ENCODE results near the gene CANT1.
A peak's percentile ranks its signal among the peaks of the same experiment; 100 is the strongest.

CANT1 gene

DNA sequence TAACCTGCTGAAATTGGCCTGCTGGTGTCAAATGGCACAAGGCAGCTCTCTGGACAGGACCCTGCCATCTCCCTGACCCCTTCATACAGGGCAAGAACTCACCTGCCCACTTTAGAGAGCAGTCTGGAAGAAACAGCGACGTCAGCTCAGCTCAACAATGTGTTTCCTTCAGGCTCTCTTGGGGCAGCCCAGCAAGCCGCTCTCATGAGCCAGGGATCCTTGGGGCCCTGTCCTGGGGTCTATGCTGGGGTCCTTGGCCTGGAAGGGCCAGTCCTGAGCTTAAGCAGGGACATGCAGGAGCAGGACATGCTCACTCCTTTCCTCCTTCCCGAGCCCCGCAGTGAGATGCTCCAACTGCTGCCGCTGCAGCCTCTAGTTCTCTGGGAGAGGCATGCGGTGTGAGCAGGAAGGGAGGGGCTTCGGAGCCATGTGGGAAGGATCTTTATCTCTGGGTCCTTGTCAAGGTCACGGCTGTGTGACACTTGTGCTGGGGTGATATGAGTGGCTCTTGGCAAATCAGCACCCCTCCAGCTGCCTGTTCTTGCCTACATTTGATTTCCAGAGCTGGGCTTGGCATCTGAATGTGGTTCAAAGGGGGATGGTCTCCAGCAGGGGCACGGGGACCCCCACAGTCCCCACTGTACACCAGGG is 17.8 kb upstream of the CANT1 start:
- TF ChIP-seq, protein P1, sequence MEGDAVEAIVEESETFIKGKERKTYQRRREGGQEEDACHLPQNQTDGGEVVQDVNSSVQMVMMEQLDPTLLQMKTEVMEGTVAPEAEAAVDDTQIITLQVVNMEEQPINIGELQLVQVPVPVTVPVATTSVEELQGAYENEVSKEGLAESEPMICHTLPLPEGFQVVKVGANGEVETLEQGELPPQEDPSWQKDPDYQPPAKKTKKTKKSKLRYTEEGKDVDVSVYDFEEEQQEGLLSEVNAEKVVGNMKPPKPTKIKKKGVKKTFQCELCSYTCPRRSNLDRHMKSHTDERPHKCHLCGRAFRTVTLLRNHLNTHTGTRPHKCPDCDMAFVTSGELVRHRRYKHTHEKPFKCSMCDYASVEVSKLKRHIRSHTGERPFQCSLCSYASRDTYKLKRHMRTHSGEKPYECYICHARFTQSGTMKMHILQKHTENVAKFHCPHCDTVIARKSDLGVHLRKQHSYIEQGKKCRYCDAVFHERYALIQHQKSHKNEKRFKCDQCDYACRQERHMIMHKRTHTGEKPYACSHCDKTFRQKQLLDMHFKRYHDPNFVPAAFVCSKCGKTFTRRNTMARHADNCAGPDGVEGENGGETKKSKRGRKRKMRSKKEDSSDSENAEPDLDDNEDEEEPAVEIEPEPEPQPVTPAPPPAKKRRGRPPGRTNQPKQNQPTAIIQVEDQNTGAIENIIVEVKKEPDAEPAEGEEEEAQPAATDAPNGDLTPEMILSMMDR (IDR thresholded peaks at IDR 0.05; ENCODE audit: insufficient read depth, low read depth, low read length, missing control alignments) = no peak
- no peak for DNase-seq (ENCODE audit: low read depth)
- H3K4me3 ChIP-seq (ENCODE audit: low read length) = no peak overlapping the region

DNA sequence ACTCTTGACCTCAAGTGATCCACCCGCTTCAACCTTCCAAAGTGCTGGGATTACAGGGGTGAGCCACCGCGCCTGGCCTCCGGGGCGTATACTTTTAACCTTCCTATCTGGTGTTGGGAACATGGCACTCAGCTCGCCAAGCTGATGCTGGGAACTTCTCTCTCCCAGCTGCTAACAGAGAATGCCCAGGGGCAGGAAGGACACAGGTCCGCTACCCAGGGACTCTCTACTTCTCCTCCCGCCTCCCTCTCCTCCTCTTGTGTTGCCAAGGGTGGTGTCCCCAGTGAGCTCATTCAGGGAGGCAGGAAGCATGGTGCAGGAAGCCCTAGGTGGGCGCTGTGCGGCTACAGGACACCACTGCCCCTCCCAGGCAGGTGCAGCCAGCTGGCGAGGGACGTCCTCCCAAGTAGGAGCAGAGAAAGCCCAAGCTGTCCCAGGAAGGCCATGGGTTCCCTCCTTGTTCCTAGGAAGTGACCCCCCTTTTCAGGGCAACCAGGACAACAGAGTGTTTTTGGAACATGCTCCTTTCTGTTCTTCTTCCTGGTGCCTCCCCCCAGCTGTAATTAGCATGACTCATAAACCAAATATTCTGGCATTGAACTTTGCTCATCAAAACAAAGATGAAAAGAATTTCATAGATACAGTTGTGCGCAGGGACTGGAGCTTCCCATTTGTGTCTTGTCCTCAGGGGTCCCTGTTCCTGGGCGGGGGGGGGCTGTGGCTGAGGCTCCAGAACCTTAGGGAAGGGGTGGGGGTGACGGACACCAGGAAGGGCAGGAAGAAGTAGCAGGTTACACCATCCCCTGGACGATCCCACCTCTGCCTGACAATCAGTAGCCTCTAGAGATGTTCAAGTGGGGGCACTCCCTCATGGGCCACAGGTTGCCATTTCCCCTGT is 17.1 kb upstream of the CANT1 start:
- peak; percentile 60 for DNase-seq (ENCODE audit: low read depth)
- TF ChIP-seq, protein P1 (IDR thresholded peaks at IDR 0.05; ENCODE audit: insufficient read depth, low read depth, low read length, missing control alignments) = no peak
- no peak overlapping the region for H3K4me3 ChIP-seq (ENCODE audit: low read length)

DNA sequence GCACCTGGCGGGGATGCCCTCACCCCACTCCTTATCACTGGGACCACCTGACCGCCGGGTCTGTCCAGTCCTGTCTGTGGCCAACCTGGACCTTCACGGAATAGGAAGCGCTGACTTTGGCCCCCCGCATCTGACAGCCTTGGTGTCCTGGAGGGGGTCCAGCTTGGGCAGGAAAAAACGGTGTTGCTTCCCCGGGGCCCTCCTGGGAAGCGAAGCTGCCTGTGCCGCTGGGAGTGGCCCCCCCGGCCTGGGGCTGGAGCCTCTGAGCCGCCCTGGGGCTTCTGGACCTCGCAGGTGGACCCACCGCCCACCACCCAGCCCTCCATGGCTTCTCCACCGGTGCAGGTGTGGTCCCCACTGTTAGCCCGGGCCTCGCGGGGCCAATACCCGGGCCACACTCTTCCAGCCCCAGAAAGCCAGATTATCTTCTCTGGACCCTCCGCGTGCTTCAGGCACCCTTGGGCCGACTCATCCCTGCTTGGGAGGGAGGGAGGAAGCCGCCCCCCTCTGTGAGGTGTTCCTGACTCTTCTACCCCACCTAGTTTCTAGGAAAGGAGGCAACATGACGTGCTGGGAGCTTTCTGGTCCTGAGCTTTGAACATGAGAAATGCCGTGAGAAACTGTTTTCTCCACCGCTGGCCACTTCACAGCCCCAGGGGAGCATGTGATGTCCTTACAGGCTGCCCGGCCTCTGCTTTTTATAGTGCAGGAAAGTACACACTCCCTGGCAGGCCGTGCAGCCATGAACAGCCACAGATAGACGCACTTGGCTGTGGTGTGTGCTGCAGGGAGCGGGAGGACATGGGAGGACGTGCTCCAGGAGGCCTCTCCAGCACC is 15.6 kb upstream of the CANT1 start:
- peak; percentile 27 for DNase-seq (ENCODE audit: low read depth)
- TF ChIP-seq, protein P1 (IDR thresholded peaks at IDR 0.05; ENCODE audit: insufficient read depth, low read depth, low read length, missing control alignments) = no peak
- H3K4me3 ChIP-seq (ENCODE audit: low read length) = peak overlapping the region; percentile 39

DNA sequence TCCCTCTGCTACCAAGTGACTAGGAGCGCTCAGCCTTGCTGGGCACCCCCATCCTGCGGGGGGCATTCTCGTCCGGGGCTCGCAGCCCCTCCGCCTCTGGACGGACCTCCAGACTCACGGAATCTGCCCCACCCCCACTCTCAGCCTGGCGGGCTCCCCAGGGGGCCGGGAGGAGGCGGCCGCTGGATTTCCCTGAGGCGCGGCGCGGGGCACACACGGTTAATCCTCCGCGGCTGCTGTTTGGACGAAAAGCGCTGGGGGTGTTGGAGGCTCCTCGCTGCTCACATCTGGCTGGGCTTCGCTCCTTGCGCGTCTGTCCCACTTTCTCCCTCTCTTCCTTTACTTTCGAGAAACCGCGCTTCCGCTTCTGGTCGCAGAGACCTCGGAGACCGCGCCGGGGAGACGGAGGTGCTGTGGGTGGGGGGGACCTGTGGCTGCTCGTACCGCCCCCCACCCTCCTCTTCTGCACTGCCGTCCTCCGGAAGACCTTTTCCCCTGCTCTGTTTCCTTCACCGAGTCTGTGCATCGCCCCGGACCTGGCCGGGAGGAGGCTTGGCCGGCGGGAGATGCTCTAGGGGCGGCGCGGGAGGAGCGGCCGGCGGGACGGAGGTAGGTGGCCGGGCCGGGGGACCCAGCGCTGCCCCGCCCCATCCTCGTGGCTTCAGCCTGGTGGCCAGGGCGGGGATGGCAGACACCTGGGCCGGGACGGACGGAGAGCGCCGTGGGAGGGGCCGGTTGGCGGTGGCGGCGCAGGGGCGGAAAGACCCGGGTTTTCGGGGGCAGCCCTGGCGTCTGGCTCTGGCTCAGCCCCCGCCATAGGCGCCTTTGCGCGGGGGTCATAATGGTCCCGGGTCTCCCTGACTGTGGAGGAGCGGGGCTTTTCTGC is 14.6 kb upstream of the CANT1 start, which contains the start of gene C1QTNF1:
C1QTNF1 (plus strand) TSS at position 284 of the 886 bp plus-strand sequence. CDS start 19,800 bp downstream, outside the sequence.
- DNase-seq (ENCODE audit: low read depth) = peak; percentile 30
- TF ChIP-seq, protein P1 (IDR thresholded peaks at IDR 0.05; ENCODE audit: insufficient read depth, low read depth, low read length, missing control alignments) = peak; percentile 13
- H3K4me3 ChIP-seq (ENCODE audit: low read length) = peak within 1 kb of the TSS; percentile 39

DNA sequence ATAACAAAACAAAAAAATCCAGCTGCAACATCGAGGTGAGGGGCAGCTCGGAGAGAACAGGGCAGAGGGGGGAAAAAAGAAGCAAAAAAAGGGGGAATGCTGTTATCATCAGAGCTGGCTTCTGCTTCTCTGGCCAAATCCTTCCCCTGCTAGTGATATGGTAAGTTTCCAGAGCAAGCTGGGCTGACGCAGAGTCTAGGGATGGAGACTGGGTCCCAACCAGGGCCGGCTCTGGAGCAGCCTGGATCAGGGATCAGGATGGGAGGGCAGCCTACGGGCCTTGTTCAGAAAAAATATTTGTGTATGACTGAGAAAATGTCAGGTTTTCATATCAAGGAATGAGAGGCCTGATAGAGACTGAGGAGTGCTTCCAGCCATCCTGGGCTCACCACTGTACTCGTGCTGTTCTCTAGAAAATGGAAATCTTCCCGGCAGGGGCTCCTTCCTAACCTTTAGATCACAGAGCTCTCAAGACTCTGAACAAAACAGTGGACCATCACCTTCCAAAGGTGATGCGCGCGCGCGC is 13.7 kb upstream of the CANT1 start:
- no peak for DNase-seq (ENCODE audit: low read depth)
- H3K4me3 ChIP-seq (ENCODE audit: low read length) = no peak overlapping the region
- TF ChIP-seq, protein P1 (IDR thresholded peaks at IDR 0.05; ENCODE audit: insufficient read depth, low read depth, low read length, missing control alignments) = no peak

Data from epithelial cell of esophagus (primary cell).